ENCODE data around the gene S100A11.

Gene S100A11

DNA sequence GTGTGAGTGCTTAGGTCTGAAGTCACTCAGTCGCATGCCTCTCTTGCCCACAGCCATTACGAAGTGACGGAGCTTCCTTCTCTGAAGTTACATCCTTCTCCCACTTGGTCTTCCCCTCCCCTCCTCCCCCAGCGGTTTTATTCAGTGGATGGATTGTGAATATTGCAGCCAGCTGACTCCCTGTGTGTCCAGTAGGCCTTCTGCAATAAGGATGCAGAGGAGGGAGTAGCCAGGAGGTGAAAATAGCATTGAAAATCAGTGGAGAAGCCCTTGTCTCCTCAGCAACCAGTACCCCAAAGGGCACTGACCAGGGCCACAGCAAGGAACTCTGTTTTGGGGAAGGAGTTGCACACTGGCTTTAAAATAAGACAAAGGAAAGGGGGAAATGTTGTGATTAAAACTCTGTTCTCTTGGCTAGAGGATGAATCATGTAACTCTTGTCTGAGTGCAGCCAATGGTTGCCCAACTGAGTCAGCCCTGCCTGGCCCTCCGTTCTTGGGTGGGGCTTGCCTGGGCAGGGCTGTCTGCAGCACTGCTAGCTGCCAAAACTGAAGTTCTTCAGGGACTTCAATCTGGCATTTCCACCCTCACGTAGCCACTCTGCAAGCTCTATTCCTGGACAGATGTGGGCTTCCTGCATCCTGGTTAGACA, 47.5 kb downstream of the S100A11 start:
- H3K4me3 ChIP-seq (ENCODE audit: low read depth in 1 of 2, low read length in 2 of 2) = no peak overlapping the region
- H3K79me2 ChIP-seq (ENCODE audit: insufficient read depth, low read length) = peaks cover 48% of the 10 kb centered on the region
- peaks cover 27% of the 10 kb centered on the region for H4K20me1 ChIP-seq (ENCODE audit: insufficient read depth, low read length)

GRCh38 chr1:151988405-151988923, 48.3 kb downstream of the S100A11 start:
- H4K20me1 ChIP-seq (ENCODE audit: insufficient read depth, low read length) = peaks cover 27% of the 10 kb centered on the region
- no peak for DNase-seq
- H3K4me3 ChIP-seq (ENCODE audit: low read depth in 1 of 2, low read length in 2 of 2) = no peak overlapping the region

More for the DNA sequence above, 47.5 kb downstream of the S100A11 start:
- Histone ChIP-seq H3K27me3 (ENCODE audit: insufficient read depth, low read length, poor library complexity) (no peaks in the 10 kb centered on the region), H2AFZ (ENCODE audit: low read depth, low read length) (no peak overlapping the region), H3K4me2 (ENCODE audit: insufficient read depth, low read length) (no peak overlapping the region), H3K9me3 (ENCODE audit: insufficient read depth, low read length, severe bottlenecking) (no peaks in the 10 kb centered on the region), H3K36me3 (ENCODE audit: insufficient read depth, low read length) (peaks cover 19% of the 10 kb centered on the region), H3K27ac (ENCODE audit: low read length) (no peak overlapping the region), H3K9ac (ENCODE audit: low read depth, low read length) (no peak overlapping the region), H3K4me1 (ENCODE audit: insufficient read depth, low read length) (peaks cover 25% of the 10 kb centered on the region)
- ATAC-seq (ENCODE audit: insufficient read depth, low read depth) (no peak), DNase-seq (no peak)
- TF ChIP-seq EZH2 (IDR thresholded peaks at IDR 0.05; ENCODE audit: borderline replicate concordance, low read depth, low read length, severe bottlenecking) = no peak
- no peak for TF ChIP-seq CTCF (IDR thresholded peaks at IDR 0.05; ENCODE audit: borderline replicate concordance, extremely low read depth, low read length, poor library complexity, severe bottlenecking)

DNA sequence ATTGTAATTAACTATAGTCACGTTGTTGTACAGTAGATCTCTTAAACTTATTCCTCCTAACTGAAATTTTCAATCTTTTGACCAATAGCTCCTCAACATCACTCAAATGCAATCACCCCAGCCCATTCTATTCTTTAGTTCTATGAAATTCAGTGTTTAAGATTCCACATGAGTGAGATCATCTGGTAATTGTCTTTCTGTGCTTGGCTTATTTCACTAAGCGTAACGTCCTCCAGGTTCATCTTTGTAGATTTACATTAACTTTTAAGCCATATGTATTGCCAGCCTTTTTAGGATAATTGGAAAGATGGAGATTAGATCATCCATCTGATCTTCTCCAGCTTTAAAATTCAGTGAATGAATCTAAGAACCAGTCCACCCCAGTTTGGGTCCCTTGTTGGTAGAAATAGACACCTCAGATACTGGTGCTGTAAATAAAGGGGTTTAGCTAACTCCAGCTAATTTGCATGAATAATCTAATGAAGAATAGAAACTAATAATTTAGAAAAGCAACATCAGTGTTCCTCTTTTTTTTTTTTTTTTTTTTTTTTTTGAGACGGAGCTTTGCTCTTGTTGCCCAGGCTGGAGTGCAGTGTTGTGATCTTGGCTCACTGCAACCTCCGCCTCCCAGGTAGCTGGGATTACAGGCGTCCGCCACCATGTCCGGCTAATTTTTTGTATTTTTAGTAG, 50.2 kb downstream of the S100A11 start:
- H3K9me3 ChIP-seq (ENCODE audit: insufficient read depth, low read length, severe bottlenecking) = no peaks in the 10 kb centered on the region
- peaks cover 41% of the 10 kb centered on the region for H3K36me3 ChIP-seq (ENCODE audit: insufficient read depth, low read length)
- H3K79me2 ChIP-seq (ENCODE audit: insufficient read depth, low read length) = peaks cover 31% of the 10 kb centered on the region
- H3K4me3 ChIP-seq (ENCODE audit: low read depth in 1 of 2, low read length in 2 of 2) = no peak overlapping the region
- no peak overlapping the region for H3K9ac ChIP-seq (ENCODE audit: low read depth, low read length)
- DNase-seq (no peak), ATAC-seq (ENCODE audit: insufficient read depth, low read depth) (no peak)
- TF ChIP-seq CTCF (IDR thresholded peaks at IDR 0.05; ENCODE audit: borderline replicate concordance, extremely low read depth, low read length, poor library complexity, severe bottlenecking) (no peak), EZH2 (IDR thresholded peaks at IDR 0.05; ENCODE audit: borderline replicate concordance, low read depth, low read length, severe bottlenecking) (no peak)
- H3K4me1 ChIP-seq (ENCODE audit: insufficient read depth, low read length) = peaks cover 3% of the 10 kb centered on the region
- H3K27ac ChIP-seq (ENCODE audit: low read length) = no peak overlapping the region
- no peak overlapping the region for H3K4me2 ChIP-seq (ENCODE audit: insufficient read depth, low read length)
- peaks cover 18% of the 10 kb centered on the region; the same call in 1 of the 2 replicates for H4K20me1 ChIP-seq (ENCODE audit: insufficient read depth, low read length)
- H2AFZ ChIP-seq (ENCODE audit: low read depth, low read length) = no peak overlapping the region
- H3K27me3 ChIP-seq (ENCODE audit: insufficient read depth, low read length, poor library complexity) = no peaks in the 10 kb centered on the region

More at GRCh38 chr1:151988405-151988923, 48.3 kb downstream of the S100A11 start:
- Histone ChIP-seq H3K79me2 (ENCODE audit: insufficient read depth, low read length) (peaks cover 48% of the 10 kb centered on the region), H3K4me2 (ENCODE audit: insufficient read depth, low read length) (no peak overlapping the region), H3K27ac (ENCODE audit: low read length) (no peak overlapping the region), H3K27me3 (ENCODE audit: insufficient read depth, low read length, poor library complexity) (no peaks in the 10 kb centered on the region), H2AFZ (ENCODE audit: low read depth, low read length) (no peak overlapping the region), H3K9ac (ENCODE audit: low read depth, low read length) (no peak overlapping the region), H3K9me3 (ENCODE audit: insufficient read depth, low read length, severe bottlenecking) (no peaks in the 10 kb centered on the region), H3K36me3 (ENCODE audit: insufficient read depth, low read length) (peaks cover 28% of the 10 kb centered on the region), H3K4me1 (ENCODE audit: insufficient read depth, low read length) (peaks cover 19% of the 10 kb centered on the region)
- TF ChIP-seq EZH2 (IDR thresholded peaks at IDR 0.05; ENCODE audit: borderline replicate concordance, low read depth, low read length, severe bottlenecking) = no peak
- TF ChIP-seq CTCF (IDR thresholded peaks at IDR 0.05; ENCODE audit: borderline replicate concordance, extremely low read depth, low read length, poor library complexity, severe bottlenecking) = no peak
- ATAC-seq (ENCODE audit: insufficient read depth, low read depth) = no peak
